ENCODE results near the gene CBLIF. TPM values are rescaled to one million over a fixed set of nuclear protein-coding genes. Genes with fewer than 3 reads are reported as not detected.
"Not testable (repeated sequence)": the region's sequence is repeated elsewhere in the genome, so short reads cannot be mapped to it uniquely, and the experiment has no call there.

CBLIF gene
- total RNA-seq, 1 donor from 2014 or later, result not detected

GRCh38 chr11:59829358-59829757 is 15.9 kb downstream of the CBLIF start:
- DNase-seq (no peak), ATAC-seq (no peak)
- no peaks in the 10 kb centered on the region for H3K9me3 ChIP-seq
- no peaks in the 10 kb centered on the region for H3K4me1 ChIP-seq
- intact Hi-C loops (cut with DNase I), result no loop called here
- no peak overlapping the region for H3K4me3 ChIP-seq
- no peaks in the 10 kb centered on the region for H3K27me3 ChIP-seq (ENCODE audit: low read depth)
- no peak overlapping the region for H3K27ac ChIP-seq
- TF ChIP-seq, protein P1, sequence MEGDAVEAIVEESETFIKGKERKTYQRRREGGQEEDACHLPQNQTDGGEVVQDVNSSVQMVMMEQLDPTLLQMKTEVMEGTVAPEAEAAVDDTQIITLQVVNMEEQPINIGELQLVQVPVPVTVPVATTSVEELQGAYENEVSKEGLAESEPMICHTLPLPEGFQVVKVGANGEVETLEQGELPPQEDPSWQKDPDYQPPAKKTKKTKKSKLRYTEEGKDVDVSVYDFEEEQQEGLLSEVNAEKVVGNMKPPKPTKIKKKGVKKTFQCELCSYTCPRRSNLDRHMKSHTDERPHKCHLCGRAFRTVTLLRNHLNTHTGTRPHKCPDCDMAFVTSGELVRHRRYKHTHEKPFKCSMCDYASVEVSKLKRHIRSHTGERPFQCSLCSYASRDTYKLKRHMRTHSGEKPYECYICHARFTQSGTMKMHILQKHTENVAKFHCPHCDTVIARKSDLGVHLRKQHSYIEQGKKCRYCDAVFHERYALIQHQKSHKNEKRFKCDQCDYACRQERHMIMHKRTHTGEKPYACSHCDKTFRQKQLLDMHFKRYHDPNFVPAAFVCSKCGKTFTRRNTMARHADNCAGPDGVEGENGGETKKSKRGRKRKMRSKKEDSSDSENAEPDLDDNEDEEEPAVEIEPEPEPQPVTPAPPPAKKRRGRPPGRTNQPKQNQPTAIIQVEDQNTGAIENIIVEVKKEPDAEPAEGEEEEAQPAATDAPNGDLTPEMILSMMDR (IDR thresholded peaks at IDR 0.05), result no peak
- H3K36me3 ChIP-seq, result no peaks in the 10 kb centered on the region

DNA sequence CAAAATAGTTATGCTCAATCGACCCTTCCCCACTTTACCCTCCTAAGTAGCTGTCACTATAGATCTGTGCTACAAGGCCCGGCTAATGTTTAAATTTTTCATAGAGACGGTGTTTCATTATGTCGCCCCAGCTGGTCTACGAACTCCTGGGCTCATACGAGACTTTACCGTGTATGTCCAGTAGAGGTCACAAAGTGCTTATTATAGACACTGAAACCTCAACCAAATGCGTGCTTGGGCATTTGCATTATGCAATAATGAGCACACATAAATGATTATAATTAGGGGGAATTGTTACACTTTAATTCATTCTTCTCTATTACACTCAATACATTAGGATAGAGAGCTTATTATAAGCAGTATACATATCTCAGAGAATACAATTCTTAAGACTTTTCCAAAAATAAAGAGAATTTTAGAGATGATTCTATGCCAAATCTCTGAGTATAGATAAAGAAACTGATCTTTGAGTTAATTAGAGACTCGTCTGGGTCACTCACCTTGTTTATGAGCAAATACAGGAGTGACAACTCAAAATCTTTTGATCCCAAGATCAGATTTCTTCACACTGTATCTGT is 22.2 kb downstream of the CBLIF start:
- no peak overlapping the region for H3K4me3 ChIP-seq
- TF ChIP-seq, protein P1 (IDR thresholded peaks at IDR 0.05), result peak; percentile 57
- no peaks in the 10 kb centered on the region for H3K9me3 ChIP-seq
- H3K27ac ChIP-seq, result no peak overlapping the region
- H3K36me3 ChIP-seq, result no peaks in the 10 kb centered on the region
- ATAC-seq, result peak; percentile 78 to 82
- no peaks in the 10 kb centered on the region for H3K27me3 ChIP-seq (ENCODE audit: low read depth)
- no peaks in the 10 kb centered on the region for H3K4me1 ChIP-seq
- no peak for DNase-seq
- intact Hi-C loops (cut with DNase I), result no loop called here

DNA sequence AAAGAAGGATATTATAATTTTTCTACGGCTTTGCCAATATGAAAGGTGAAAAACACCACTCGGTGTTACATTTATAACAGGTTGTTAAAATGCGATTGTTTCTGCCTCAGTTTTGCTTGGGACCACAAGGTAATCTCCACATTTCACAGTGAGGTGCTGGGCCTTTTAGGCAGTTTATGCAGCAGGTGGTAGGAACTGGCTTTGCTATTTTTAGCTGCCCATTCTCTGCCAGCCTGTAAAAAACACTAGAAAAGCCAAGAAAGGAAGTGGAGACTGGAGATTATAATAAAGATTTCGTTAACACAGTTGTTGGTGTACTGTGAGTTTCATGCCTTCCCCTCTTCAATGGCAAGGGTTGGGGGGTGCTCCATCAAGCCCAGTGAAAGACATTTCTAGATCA is 26.7 kb downstream of the CBLIF start:
- Histone ChIP-seq H3K27ac (no peak overlapping the region), H3K9me3 (no peaks in the 10 kb centered on the region), H3K4me3 (no peak overlapping the region), H3K4me1 (no peaks in the 10 kb centered on the region), H3K36me3 (no peaks in the 10 kb centered on the region), H3K27me3 (ENCODE audit: low read depth) (no peaks in the 10 kb centered on the region)
- DNase-seq (no peak), ATAC-seq (no peak)
- intact Hi-C loops (cut with DNase I), result no loop called here
- TF ChIP-seq, protein P1 (IDR thresholded peaks at IDR 0.05), result no peak

DNA sequence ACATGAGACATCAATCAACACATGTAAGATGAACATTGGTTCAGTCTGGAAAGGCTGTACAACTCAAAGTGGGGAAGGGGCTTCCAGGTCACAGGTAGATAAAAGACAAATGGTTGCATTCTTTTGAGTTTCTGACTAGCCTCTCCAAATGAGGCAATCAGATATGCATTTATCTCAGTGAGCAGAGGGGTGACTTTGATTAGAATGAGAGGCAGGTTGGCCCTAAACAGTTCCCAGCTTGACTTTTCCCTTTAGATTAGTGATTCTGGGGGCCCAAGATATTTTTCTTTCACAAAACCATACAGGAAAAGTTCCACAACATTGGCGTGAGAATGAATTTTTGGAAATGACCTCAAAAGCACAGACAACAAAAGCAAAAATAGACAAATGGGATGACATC is 28.9 kb downstream of the CBLIF start:
- H3K27ac ChIP-seq; ATAC-seq; H3K4me3 ChIP-seq; H3K4me1 ChIP-seq; H3K9me3 ChIP-seq; intact Hi-C loops (cut with DNase I); H3K27me3 ChIP-seq (ENCODE audit: low read depth); DNase-seq; H3K36me3 ChIP-seq: not testable (repeated sequence)

DNA sequence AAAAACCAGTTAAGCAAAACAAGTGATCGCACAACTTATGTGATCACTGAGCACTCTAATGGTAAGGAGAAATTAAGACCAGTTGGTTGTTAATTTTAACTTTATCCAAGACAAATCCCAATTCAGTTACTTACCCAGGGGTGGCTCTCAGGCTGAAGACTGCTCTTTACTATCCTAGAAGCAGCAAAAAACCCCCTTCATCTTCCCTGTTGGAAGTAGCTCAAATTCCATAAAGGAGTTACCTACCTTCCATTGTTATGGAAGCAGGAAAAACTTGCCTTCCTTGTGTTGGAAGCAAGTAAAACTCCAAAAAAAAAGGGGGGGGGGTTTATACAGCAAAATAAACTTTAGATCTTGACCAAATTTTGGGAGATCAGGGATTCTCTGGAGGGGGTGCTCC is 29.5 kb downstream of the CBLIF start:
- intact Hi-C loops (cut with DNase I), result no loop called here
- H3K27ac ChIP-seq, result no peak overlapping the region
- peaks cover 4% of the 10 kb centered on the region for H3K4me1 ChIP-seq
- no peaks in the 10 kb centered on the region for H3K36me3 ChIP-seq
- DNase-seq (no peak), ATAC-seq (no peak)
- no peaks in the 10 kb centered on the region for H3K9me3 ChIP-seq
- H3K4me3 ChIP-seq, result no peak overlapping the region
- TF ChIP-seq, protein P1 (IDR thresholded peaks at IDR 0.05), result no peak
- H3K27me3 ChIP-seq (ENCODE audit: low read depth), result no peaks in the 10 kb centered on the region

- ATAC-seq, result no peak
- intact Hi-C loops (cut with DNase I), result no loop called here
- no peaks in the 10 kb centered on the region for H3K9me3 ChIP-seq
- no peaks in the 10 kb centered on the region for H3K27me3 ChIP-seq (ENCODE audit: low read depth)
- TF ChIP-seq, protein P1 (IDR thresholded peaks at IDR 0.05), result no peak
- H3K27ac ChIP-seq, result no peak overlapping the region
- no peak for DNase-seq
- H3K4me3 ChIP-seq, result no peak overlapping the region
- peaks cover 15% of the 10 kb centered on the region for H3K4me1 ChIP-seq
- peaks cover under 1% of the 10 kb centered on the region for H3K36me3 ChIP-seq
These were observed 31.3 kb downstream of the CBLIF start for GRCh38 chr11:59814021-59814420.
